Thyroid gland (tissue), 4 donors: ENCODE results near the gene HLF. TPM values are rescaled to one million over a fixed set of nuclear protein-coding genes. Genes with fewer than 3 reads are reported as not detected.
A peak's percentile ranks its signal among the peaks of the same experiment; 100 is the strongest.

Experiments used
- DNase-seq, 2 donors: peaks; one replicate each; pipeline ENCODE4 v3.0.0-alpha.2; 2019
- H3K27ac ChIP-seq, 3 donors: fragments of 200-600 bp; sonication (generic); 1 replicate in 2 of 3; 2 replicates in 1 of 3; pipeline ENCODE4 v1.5.1; 2016 to 2019; ENCODE audit warnings: mild to moderate bottlenecking in 1 of 3, moderate library complexity in 1 of 3
- H3K27me3 ChIP-seq: fragments of 200-600 bp; sonication (generic); one replicate; pipeline ENCODE4 v1.5.1; 2019
- H3K36me3 ChIP-seq, 2 donors: fragments of 200-600 bp; sonication (generic); one replicate each; pipeline ENCODE4 v1.5.1; 2016 to 2019
- H3K4me1 ChIP-seq, 2 donors: fragments of 200-600 bp; sonication (generic); one replicate each; pipeline ENCODE4 v1.5.1; 2017 to 2019
- H3K4me3 ChIP-seq, 3 donors: fragments of 200-600 bp; sonication (generic); replicated peaks in 1 of 3; 1 replicate in 2 of 3; 2 replicates in 1 of 3; pipeline ENCODE4 v1.5.1; 2016; ENCODE audit warnings: mild to moderate bottlenecking in 1 of 3
- H3K9me3 ChIP-seq: fragments of 200-600 bp; sonication (generic); one replicate; pipeline ENCODE4 v1.5.1; 2017
- CTCF ChIP-seq, 6 experiments: fragments of 200-600 bp in 3 of 6; fragments of 450-650 bp in 3 of 6; sonication (generic) in 3 of 6; IDR thresholded peaks; one replicate each; pipeline ENCODE4 v1.5.1; 2016 to 2019; ENCODE audit warnings: antibody characterized with exemption in 6 of 6, mild to moderate bottlenecking in 2 of 6, inconsistent platforms in 1 of 6, moderate library complexity in 1 of 6
- POLR2A ChIP-seq, 2 donors: fragments of 450-650 bp; IDR thresholded peaks; one replicate each; pipeline ENCODE4 v1.6.1; 2017; ENCODE audit warnings: antibody characterized with exemption in 2 of 2, mild to moderate bottlenecking in 2 of 2, moderate library complexity in 1 of 2
- WGBS, 2 donors: methylation state at CpG; one replicate each; pipeline ENCODE4 v1.1.5; 2017; 5-methylcytosine and 5-hydroxymethylcytosine counted together
- intact Hi-C: fragments of 100-400 bp; cut with DNase I; formaldehyde crosslinking; loops from one replicate; pipeline ENCODE4 v1.15.1; 2023
- total RNA-seq, 4 donors: library from RNA; depleted of rRNA; stranded (reverse); fragments of >200 nt; gene quantifications; one replicate each; pipeline ENCODE4 v1.2.3, GENCODE V29; 2016

Gene HLF
- total RNA-seq, 4 donors from 2014 or later: 39.4 to 54.1 (median 51.7) TPM

DNA sequence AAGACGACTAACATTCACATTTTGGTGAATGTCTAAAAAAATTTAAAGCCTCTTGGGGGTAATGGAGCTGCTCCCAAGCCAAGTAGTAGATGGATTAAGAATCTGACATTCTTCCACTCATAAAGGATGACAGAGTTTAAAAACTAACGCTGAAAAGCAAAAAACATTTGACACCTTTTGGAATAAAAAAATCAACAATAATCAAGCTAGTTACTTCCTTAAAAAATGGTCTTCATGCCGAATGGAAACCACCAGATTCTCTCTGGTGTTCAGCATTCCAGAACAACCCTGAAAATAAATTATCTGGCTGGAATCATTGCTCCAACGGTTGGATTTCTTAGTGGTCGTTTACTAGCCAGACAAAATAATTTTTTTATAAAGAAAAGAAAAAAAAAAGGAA is 18.0 kb downstream of the HLF start:
- DNase-seq: no peak
- H3K27me3 ChIP-seq: no peaks in the 10 kb centered on the region
- H3K27ac ChIP-seq: peak overlapping the region; percentile 87 to 96 (median 88)
- no peak overlapping the region for H3K4me3 ChIP-seq
- no peaks in the 10 kb centered on the region for H3K36me3 ChIP-seq
- intact Hi-C loops: no loop called here
- WGBS, 2 donors: 66 to 79% methylated on average over 5 of the region's 5 CpGs
- H3K4me1 ChIP-seq: peaks cover 73 to 90% of the 10 kb centered on the region in 2 donors
- H3K9me3 ChIP-seq: no peaks in the 10 kb centered on the region
- no peak for TF ChIP-seq CTCF (IDR thresholded peaks at IDR 0.05)
- TF ChIP-seq POLR2A (IDR thresholded peaks at IDR 0.05): no peak

DNA sequence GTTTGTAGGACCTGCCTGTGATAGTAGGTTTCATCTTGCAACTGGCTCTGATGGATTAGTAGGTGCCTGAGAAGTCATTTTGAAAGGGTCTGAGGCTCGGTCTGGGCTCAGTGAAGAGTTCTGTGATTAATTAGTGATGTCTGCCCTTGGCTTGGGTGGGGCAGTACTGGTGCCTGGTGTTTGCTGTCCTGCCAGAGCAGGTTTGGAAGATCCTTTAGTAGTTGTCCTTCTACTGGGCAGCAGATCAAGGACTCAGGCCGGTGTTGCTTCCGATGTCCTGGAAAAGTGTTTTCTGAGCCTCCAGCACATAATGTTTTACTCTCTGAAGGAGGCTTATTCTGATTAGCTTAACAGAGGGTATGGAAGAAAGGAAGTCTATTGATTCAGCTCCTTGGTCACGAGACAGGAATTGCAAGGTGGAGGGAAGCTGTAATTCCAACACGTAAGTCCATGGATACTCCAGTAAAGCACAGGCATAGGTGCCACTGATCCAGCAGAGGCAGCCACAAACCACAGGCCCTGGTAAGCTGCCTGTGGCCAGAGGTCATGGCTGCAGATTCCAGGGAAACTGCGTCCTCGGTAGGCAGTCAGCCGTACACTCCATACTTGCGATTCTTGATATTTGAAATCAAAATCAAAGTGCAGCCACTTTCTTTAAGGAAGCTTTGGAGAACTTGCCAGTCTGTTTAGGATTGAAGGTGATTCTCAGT is 18.7 kb downstream of the HLF start:
- H3K4me3 ChIP-seq: no peak overlapping the region

DNA sequence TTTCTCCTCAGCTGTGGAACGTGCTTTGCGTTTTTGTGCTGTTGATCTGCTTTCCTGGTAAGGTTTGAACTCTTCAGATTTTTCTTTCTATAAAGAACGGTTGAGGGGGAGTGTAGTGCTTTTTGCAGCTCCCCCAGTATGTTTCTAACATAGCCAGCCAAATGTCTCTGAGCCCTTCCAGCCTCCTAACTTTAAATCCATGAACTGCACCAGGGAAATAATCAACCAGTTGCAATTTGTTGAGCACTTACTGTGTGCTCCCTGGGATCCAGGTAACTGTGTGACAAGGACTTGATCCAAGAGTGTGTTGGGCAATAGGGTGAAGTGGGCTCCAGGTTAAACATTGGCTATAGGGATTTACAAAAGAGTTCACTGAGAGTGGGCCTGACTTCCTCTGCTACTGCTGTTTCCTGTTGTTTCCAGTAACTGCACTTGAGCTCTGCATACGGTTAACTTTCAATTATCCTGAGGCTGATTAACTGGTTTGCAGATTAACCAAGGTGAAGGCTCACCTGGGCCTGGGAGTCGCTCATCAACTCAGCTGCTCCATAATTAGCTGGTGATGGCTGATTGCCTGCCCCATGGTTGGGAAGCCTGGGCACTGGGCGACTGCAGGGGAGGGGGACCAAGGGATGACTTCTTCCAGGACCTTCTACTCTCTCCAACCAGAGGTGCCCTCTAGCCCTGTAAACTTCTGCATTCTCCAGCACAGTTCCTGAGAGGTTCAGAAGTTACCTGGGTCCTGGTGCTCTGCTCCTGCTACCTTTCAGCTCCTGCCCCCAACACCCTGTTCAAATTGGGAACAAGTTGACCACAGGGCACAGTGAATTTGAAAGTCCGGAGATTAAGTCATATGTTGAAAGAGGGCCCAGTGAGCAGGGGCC is 19.5 kb downstream of the HLF start:
- Histone ChIP-seq H3K4me1 (peaks cover 59 to 80% of the 10 kb centered on the region in 2 donors), H3K27ac (peak overlapping the region; percentile 87 to 96 (median 88)), H3K4me3 (no peak overlapping the region), H3K27me3 (no peaks in the 10 kb centered on the region), H3K9me3 (no peaks in the 10 kb centered on the region), H3K36me3 (no peaks in the 10 kb centered on the region)
- DNase-seq: no peak
- TF ChIP-seq CTCF (IDR thresholded peaks at IDR 0.05) (no peak), POLR2A (IDR thresholded peaks at IDR 0.05) (no peak)
- intact Hi-C loops: no loop called here
- 81 to 85% methylated on average over 7 of the region's 7 CpGs for WGBS, 2 donors

More for the DNA sequence above, 18.7 kb downstream of the HLF start:
- DNase-seq: no peak
- Histone ChIP-seq H3K27me3 (no peaks in the 10 kb centered on the region), H3K4me1 (peaks cover 68 to 83% of the 10 kb centered on the region in 2 donors), H3K9me3 (no peaks in the 10 kb centered on the region), H3K36me3 (no peaks in the 10 kb centered on the region), H3K27ac (peak overlapping the region; percentile 87 to 96 (median 88))
- TF ChIP-seq POLR2A (IDR thresholded peaks at IDR 0.05) (no peak), CTCF (IDR thresholded peaks at IDR 0.05) (no peak)
- intact Hi-C loops: no loop called here
- WGBS, 2 donors: 85 to 88% methylated on average over 9 of the region's 9 CpGs

DNA sequence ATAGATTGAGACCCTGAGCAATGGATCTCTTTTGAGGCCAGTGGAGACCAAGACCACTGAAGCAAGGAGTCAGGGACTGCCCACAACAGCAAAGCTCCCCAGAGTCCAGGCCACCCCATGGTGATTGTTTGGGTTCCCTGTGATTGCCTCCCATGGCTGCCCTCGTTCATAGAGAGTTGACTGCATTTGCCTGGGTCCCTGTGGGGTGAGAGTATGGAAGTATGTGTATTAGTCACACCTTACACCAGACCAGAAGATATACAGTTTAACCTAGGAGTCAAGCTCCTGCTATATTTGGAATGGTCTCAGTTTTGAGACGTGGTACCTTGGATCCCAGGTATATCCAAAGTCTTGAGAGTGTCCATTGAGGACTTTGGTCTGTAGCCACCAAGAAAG is 20.2 kb downstream of the HLF start:
- WGBS, 2 donors: 45 to 57% methylated on average over 2 of the region's 2 CpGs
- no peak overlapping the region for H3K4me3 ChIP-seq

More for the DNA sequence above, 20.2 kb downstream of the HLF start:
- Histone ChIP-seq H3K27me3 (no peaks in the 10 kb centered on the region), H3K27ac (peak overlapping the region; percentile 87 to 96 (median 88)), H3K36me3 (no peaks in the 10 kb centered on the region), H3K4me1 (peaks cover 57 to 75% of the 10 kb centered on the region in 2 donors), H3K9me3 (no peaks in the 10 kb centered on the region)
- TF ChIP-seq CTCF (IDR thresholded peaks at IDR 0.05) (no peak), POLR2A (IDR thresholded peaks at IDR 0.05) (no peak)
- no peak for DNase-seq
- intact Hi-C loops: no loop called here
